Chondrocyte (in vitro differentiated cells): ENCODE data around the gene GRM4. TPM values are rescaled to one million over a fixed set of nuclear protein-coding genes. Genes with fewer than 3 reads are reported as not detected.

ENCODE experiments used
- DNase-seq: peaks from one replicate; pipeline ENCODE4 v3.0.0; 2021; ENCODE audit warnings: mixed read lengths, low spot score
- H3K27ac Mint-ChIP-seq: one replicate; pipeline ENCODE4 v1.8.0; 2021; ENCODE audit warnings: mild to moderate bottlenecking, moderate library complexity, mixed read lengths; ENCODE audit not compliant: unreplicated experiment
- H3K27me3 Mint-ChIP-seq: 2 replicates; pipeline ENCODE4 v1.8.0; 2021; ENCODE audit warnings: low read depth, mixed read lengths
- H3K36me3 Mint-ChIP-seq: 2 replicates; pipeline ENCODE4 v1.8.0; 2021; ENCODE audit warnings: low read depth, mixed read lengths
- H3K4me1 Mint-ChIP-seq: 2 replicates; pipeline ENCODE4 v1.8.0; 2021; ENCODE audit warnings: low read depth, mild to moderate bottlenecking, mixed read lengths
- H3K4me3 Mint-ChIP-seq: one replicate; pipeline ENCODE4 v1.8.0; 2021; ENCODE audit warnings: mild to moderate bottlenecking, moderate library complexity, mixed read lengths; ENCODE audit not compliant: unreplicated experiment
- H3K9me3 Mint-ChIP-seq: 2 replicates; pipeline ENCODE4 v1.8.0; 2021; ENCODE audit warnings: low read depth, mixed read lengths
- total RNA-seq: library from RNA; stranded (reverse); gene quantifications from 3 replicates; pipeline ENCODE4 v1.2.1, GENCODE V29; 2021
- TF ChIP-seq, protein P1 (sequence below): fragments of 200-600 bp; sonication (generic); IDR thresholded peaks from 2 replicates; pipeline ENCODE4 v1.5.0; 2021; ENCODE audit warnings: antibody characterized with exemption, mild to moderate bottlenecking, moderate library complexity

GRM4 gene
- total RNA-seq, 1 donor from 2014 or later = 0.27 TPM

- H3K4me3 Mint-ChIP-seq = no peak overlapping the region
- DNase-seq = no peak
- H3K9me3 Mint-ChIP-seq = no peaks in the 10 kb centered on the region
- no peaks in the 10 kb centered on the region for H3K4me1 Mint-ChIP-seq
- TF ChIP-seq, protein P1, sequence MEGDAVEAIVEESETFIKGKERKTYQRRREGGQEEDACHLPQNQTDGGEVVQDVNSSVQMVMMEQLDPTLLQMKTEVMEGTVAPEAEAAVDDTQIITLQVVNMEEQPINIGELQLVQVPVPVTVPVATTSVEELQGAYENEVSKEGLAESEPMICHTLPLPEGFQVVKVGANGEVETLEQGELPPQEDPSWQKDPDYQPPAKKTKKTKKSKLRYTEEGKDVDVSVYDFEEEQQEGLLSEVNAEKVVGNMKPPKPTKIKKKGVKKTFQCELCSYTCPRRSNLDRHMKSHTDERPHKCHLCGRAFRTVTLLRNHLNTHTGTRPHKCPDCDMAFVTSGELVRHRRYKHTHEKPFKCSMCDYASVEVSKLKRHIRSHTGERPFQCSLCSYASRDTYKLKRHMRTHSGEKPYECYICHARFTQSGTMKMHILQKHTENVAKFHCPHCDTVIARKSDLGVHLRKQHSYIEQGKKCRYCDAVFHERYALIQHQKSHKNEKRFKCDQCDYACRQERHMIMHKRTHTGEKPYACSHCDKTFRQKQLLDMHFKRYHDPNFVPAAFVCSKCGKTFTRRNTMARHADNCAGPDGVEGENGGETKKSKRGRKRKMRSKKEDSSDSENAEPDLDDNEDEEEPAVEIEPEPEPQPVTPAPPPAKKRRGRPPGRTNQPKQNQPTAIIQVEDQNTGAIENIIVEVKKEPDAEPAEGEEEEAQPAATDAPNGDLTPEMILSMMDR = no peak
- no peak overlapping the region for H3K27ac Mint-ChIP-seq
- H3K27me3 Mint-ChIP-seq = peaks cover 17% of the 10 kb centered on the region
- H3K36me3 Mint-ChIP-seq = no peaks in the 10 kb centered on the region
Observed at GRCh38 chr6:34030831-34031624, 114.9 kb downstream of the GRM4 start.

DNA sequence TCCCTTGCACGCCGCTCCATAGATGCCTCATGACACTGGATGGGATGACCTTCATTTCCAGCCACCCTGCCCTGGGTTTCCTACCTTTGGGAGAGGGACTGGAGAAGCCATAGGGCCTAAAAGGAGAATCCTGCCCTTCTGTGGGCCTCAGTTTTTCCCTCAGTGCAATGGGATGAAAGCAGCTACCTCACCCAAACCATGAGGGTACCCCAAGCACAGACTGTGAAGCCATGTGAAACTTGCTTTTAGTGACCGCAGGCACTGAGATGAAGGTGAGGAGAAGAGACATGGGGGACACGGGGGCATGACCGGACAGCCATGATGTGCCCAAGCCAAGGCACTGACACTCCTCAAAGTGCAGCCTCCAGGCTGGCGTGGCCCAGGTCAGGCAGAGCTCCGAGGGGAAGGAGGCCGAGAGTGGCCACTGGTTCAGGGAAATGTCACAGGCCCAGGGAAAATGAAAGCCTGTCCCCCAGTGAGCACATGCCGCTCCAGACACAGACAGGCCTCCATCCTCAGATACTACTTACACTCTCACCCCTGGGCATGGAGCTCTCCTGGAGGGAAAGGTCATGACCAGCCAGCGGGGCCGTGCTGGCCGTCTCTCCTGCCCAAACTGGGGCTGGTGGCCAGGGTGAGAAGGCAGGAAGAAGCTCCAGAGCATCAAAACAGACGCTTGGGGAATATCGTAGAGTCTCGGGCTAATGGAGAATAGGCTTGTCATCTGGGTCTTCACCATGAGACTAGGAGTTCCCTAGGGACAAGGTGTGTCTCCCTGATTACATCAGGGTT is 116.2 kb downstream of the GRM4 start:
- H3K36me3 Mint-ChIP-seq = no peaks in the 10 kb centered on the region
- no peak overlapping the region for H3K27ac Mint-ChIP-seq
- no peak for DNase-seq

GRCh38 chr6:34028691-34029360 is 117.1 kb downstream of the GRM4 start:
- Mint-ChIP-seq H3K4me3 (no peak overlapping the region), H3K27ac (no peak overlapping the region), H3K27me3 (peaks cover 4% of the 10 kb centered on the region), H3K36me3 (no peaks in the 10 kb centered on the region), H3K4me1 (no peaks in the 10 kb centered on the region), H3K9me3 (peaks cover 4% of the 10 kb centered on the region)
- DNase-seq = no peak
- TF ChIP-seq, protein P1 = no peak

More for the DNA sequence above, 116.2 kb downstream of the GRM4 start:
- Mint-ChIP-seq H3K4me1 (no peaks in the 10 kb centered on the region), H3K9me3 (no peaks in the 10 kb centered on the region), H3K27me3 (peaks cover 12% of the 10 kb centered on the region), H3K4me3 (no peak overlapping the region)
- TF ChIP-seq, protein P1 = no peak

DNA sequence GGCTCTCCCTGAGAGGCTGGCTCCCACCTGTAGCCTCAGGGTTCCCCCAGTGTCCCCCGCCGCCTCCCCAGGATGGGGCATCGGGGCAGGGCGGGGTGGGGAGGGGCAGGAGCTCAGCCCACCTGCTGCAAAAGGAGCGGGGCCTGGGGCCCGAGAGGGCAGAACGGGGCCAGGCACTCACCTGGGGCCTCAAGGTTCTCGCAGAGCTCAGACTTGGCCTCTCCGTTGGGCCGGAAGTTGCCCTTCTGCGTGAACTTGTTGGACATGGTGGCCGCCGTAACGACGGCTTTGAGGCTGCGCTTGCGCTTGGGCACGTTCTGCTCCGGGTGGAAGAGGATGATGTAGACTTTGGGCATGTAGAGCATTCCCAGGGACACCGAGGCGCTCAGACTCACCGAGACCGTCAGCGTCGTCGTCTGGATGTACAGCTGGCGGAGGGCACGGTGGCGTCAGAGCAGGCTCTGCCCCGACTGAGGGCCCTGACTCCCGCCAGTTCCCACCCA is 117.9 kb downstream of the GRM4 start:
- TF ChIP-seq, protein P1 = peak; percentile 61
- Mint-ChIP-seq H3K27ac (no peak overlapping the region), H3K4me1 (no peaks in the 10 kb centered on the region), H3K9me3 (peaks cover 6% of the 10 kb centered on the region), H3K36me3 (no peaks in the 10 kb centered on the region), H3K4me3 (no peak overlapping the region), H3K27me3 (peaks cover 2% of the 10 kb centered on the region)
- DNase-seq = no peak

- H3K4me3 Mint-ChIP-seq = no peak overlapping the region
- no peaks in the 10 kb centered on the region for H3K36me3 Mint-ChIP-seq
- TF ChIP-seq, protein P1 = peak; percentile 89
- H3K9me3 Mint-ChIP-seq = peaks cover 6% of the 10 kb centered on the region
- no peak overlapping the region for H3K27ac Mint-ChIP-seq
- H3K27me3 Mint-ChIP-seq = peaks cover 6% of the 10 kb centered on the region
- no peaks in the 10 kb centered on the region for H3K4me1 Mint-ChIP-seq
- DNase-seq = no peak
Observed at GRCh38 chr6:34027445-34027936, 118.4 kb downstream of the GRM4 start.
